ENCODE results near the gene ARHGEF4.

DNA sequence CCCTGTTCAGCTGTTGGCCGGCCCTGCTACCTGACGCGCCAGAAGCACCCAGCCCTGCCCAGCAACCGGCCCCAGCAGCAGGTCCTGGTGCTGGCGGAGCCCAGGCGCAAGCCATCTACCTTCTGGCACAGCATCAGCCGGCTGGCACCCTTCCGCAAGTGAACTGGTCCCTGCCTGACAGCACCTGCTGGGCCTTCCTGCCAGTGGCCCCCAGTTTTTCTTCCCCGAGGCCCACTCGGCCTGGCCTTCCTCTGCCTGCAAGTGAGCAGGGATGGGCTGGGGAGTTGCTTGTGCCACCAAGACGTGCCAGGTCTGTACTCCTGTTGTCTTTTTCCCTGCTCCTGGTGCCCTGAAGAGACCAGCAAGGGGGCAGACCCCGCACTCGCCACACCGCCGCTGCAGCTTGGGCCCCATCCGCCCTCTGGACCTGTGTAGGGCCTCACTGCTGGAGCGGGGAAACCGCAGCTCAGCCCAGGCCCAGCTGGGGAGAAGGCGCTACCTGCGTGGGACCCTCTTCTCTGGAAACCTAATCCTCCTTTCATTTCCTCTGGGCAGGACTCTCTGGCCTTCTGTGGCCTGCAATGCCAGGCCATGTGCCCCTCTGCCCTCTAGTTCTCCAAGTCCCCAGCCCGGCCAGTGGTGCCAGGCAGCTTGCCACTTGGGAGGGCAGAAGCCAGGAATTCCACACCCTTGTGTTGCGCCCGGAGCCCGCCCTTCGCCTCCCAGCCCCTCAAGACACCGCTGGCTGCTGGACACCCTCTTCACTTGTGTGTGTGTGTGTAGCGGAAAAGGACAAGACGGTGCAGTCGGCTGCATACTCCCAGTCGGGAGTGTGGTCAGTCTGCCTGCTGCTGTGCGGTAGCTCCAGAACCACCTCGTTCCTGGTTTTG is 209.6 kb downstream of the ARHGEF4 start:
- TF ChIP-seq ELF4 (IDR thresholded peaks at IDR 0.05): no peak
- TF ChIP-seq SP1 (IDR thresholded peaks at IDR 0.05): no peak
- TF ChIP-seq SUZ12 (IDR thresholded peaks at IDR 0.05): no peak
- no peak for TF ChIP-seq FOXK2 (IDR thresholded peaks at IDR 0.05)
- no peak for TF ChIP-seq FOXM1 (IDR thresholded peaks at IDR 0.05; ENCODE audit: borderline replicate concordance)
- TF ChIP-seq HDGF (IDR thresholded peaks at IDR 0.05; ENCODE audit: borderline replicate concordance): no peak
- no peak for TF ChIP-seq BHLHE40 (IDR thresholded peaks at IDR 0.05; ENCODE audit: borderline replicate concordance)
- TF ChIP-seq LEF1 (IDR thresholded peaks at IDR 0.05; ENCODE audit: borderline replicate concordance): no peak
- no peak for TF ChIP-seq ARNT (IDR thresholded peaks at IDR 0.05)

Data from HEK293T (cell line).